HG03558 (cell line): Measurements from ENCODE around the gene MAP2K7.
"Not testable (repeated sequence)": the region's sequence is repeated elsewhere in the genome, so short reads cannot be mapped to it uniquely, and the experiment has no call there.

Experiments
- ATAC-seq: cut with Tn5 transposase; IDR thresholded peaks from one replicate; pipeline ENCODE4 v1.9.1; 2021; ENCODE audit warnings: moderate number of reproducible peaks; ENCODE audit not compliant: unreplicated experiment; ENCODE audit errors: extremely low read depth

The MAP2K7 gene

DNA sequence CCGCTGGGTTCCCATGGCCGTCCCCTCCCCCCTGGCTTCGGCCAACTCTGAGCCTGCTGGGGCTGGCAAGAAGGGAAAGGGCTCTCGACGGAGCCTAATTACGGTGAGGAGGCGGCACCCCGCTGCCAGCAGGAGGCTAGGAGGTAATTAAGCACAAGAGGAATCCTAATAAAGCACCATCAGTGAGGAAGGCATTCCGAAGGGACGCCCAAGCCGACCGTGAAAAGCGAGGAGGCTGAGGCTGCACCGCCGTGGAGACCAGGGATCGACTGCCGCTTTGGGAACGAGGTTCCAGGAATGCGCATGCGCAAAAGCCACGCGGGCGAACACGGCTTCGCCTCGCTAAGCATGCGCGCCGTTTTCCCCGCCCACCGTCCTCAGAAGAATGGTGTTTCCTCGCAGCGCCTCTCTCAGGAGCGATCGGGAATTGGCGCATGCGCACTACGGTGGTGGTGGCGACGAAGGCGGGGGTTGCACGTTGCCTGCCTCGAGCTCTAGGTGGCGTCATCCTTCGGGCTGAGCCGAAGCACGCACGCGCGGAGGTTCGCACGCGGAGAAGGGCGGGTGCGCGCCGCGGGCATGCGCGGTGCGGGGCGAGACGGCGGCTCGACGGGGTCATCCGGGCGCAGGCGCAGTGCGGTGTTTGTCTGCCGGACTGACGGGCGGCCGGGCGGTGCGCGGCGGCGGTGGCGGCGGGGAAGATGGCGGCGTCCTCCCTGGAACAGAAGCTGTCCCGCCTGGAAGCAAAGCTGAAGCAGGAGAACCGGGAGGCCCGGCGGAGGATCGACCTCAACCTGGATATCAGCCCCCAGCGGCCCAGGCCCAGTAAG lies at the start of gene MAP2K7:
Gene MAP2K7 (plus strand): TSS at position 634 of the 830 bp plus-strand sequence. CDS start 68 bp downstream, at position 702.
- peak; percentile 80 for ATAC-seq

DNA sequence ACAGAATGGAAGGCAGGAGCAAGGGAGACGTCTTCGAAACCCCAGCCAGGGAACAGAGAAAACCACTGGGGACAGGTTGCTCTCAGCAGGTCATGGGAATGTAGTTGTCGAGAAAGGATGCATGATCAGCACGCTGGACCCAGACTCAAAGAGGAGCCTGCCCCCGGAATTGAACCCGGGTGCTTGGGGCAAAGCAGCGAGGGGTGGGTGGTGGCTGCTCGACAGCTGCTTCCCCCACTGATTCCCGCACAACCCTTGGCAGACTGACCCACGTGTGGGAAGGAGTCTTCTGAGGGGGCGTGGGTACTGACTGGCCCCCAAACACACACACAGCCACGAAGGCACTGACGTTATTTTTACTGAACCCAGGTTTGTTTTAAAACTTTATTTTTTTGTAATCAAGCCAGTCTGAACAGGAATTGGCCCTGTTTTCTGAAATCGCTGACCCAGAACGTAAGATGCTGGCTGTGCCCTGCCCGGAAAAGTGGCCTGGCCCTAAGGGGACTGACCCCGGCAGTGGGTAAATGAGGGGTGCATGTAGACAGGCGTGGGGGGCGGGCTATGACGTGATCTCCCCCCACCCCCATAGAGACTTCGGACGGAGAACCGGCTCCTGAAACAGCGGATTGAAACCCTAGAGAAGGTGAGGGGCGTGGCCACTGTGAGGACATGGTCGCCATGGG lies 48.1 kb upstream of the MAP2K7 start:
- no peak for ATAC-seq

DNA sequence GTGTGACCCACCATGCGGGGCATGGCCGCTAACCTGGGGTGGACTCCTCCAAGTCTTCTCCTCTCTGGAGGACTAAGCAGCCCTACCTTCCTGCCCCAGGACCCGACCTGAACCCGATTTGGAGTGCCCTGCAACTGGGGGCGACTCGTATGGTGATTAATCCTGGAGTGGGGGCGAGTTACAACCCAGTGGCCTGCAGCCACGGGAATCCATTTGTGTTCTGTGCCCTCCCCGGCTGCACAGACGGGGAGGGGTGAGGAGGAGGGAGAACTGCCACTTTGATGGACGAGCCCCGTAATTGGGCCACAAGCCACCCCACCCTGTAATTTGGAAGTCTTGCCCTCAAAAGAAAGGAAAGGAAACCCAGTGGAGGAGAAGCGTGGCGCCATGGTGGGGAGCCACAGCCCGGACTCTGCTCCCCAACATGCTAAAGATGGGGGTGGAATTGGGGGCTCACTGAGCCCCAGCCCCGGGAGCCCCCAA lies 47.5 kb upstream of the MAP2K7 start:
- ATAC-seq = no peak

- ATAC-seq = no peak
Measured at GRCh38 chr19:7856679-7857663, 46.7 kb upstream of the MAP2K7 start.

DNA sequence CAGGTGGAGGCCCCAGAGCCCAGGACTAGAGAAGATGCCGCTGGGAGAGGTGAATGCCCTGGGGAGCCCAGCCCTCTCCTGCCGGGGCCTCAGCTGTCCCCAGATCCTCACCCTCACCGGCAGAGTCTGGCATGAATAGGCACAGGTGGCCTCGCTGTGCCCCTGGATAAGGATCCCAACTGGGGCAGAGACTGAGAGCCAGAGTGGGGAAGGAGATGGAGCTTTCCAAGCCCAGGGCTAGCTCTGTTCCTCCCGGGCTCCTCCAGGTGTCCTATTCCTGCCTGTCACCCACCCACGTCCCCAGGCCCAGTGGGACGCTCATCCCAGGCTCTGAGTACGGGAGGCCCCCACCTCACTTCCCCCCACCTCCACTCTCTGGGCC lies 46.0 kb upstream of the MAP2K7 start:
- ATAC-seq = no peak

GRCh38 chr19:7858109-7858770 lies 45.4 kb upstream of the MAP2K7 start:
- ATAC-seq = no peak

GRCh38 chr19:7859087-7859486 lies 44.6 kb upstream of the MAP2K7 start:
- ATAC-seq = not testable (repeated sequence)

DNA sequence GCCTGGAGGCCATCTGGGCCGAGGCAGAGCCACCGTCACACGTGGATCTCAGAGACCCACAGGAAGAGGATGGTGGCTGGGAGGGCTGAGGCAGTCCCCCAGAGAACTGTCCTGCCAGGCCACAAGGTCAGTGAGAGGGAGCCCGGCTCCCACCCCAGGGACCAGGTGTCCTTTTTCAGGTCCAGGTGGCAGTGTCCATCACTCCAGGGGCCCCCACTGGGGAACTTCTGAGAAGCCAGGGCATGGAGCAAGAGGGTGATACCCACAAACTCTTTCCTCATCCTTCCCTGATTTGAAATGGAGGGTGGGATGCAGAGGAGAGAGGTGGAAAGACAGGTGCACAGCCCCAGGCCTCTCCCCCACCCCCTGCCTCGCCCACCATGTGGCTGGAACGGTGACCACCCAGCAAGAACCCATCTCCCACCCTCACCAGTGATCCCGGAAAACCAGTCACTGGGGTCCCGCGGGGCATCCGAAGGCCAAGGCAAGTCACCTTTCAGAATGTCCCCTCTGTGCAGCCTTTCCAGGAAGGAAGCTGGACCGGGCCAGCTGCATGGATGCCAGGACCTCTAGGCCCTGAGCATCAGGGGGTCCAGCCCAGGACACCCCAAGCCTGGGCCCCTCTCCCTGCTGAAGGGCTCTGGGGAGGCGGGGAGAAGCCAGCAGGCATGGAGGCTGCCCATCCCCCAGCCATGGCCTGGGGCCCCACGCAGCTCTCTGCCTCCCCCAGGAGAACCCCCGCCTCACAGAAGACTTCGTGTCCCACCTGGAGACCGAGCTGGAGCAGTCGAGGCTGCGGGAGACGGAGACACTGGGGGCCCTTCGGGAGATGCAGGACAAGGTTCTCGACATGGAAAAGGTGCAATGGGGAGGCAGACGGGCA lies 43.6 kb upstream of the MAP2K7 start:
- ATAC-seq = no peak

GRCh38 chr19:7860714-7861618 lies 42.7 kb upstream of the MAP2K7 start:
- no peak for ATAC-seq

GRCh38 chr19:7861619-7862412 lies 41.9 kb upstream of the MAP2K7 start:
- ATAC-seq = no peak

- ATAC-seq = no peak
Measured at GRCh38 chr19:7862413-7862951, 41.2 kb upstream of the MAP2K7 start.

DNA sequence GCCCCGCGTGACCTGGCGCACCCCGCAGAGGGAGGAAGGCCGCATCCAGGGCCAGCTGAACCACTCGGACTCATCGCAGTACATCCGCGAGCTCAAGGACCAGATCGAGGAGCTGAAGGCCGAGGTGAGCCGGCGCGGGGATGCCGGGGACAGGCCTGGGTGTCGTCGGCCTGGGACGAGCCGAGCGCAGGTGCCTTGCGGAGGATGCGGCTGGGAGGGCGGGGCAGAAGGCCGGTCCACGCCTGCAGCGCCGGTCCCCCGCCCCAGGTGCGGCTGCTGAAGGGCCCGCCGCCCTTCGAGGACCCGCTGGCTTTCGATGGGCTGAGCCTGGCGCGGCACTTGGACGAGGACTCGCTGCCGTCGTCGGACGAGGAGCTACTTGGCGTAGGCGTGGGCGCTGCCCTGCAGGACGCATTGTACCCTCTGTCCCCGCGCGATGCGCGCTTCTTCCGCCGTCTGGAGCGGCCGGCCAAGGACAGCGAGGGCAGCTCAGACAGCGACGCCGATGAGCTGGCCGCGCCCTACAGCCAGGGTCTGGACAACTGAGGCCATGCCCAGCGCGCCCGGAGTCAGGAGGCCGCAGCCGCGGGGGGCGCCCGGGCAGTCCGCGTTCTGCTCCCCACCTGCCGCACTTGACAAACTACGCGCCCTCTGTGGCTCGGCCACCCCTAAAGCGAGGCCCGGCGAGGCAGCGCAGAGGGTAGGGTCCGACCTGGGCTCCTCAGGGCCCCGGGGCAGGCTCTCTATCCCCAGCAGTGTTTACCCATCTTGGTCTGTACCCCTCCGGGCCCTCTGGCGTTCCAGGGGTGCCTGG lies 40.3 kb upstream of the MAP2K7 start:
- ATAC-seq = no peak

DNA sequence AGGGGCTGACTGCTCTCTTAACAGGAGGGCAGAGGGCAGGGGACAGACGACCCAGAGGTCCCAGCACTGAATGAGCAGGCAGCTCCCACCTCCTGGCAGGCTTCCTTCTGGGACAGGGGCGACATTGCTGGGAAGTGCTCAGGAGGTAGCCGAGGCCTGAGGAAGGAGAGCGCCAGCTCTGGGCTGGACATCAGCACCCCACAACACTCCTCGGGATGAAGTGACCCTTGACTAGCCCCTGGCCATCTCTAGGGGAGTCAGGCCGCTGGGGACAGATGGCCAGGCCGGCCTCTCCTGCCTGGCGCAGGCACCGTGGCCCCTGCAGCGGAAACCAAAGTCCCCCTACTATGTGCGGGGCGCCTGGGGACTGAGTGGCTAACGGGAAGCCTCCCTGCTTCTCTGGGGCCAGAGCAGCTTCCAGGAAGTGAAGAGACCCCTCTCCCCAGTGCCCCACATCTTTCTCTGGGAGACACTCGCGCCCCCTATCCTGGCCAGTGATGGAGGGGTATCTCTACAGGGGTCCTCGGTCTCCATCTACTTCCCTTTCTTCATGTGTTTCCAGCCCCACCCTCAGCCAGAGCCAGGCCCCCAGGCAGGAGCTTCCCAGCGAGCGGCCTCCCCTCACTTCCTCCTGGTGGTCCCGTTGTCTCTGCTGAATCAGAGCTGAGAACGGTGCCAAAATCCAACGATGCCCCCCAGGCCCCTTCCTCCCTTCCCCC lies 39.5 kb upstream of the MAP2K7 start:
- ATAC-seq = no peak

- no peak for ATAC-seq
Measured at GRCh38 chr19:7864690-7865074, 39.0 kb upstream of the MAP2K7 start.

GRCh38 chr19:7865262-7865911 lies 38.3 kb upstream of the MAP2K7 start:
- ATAC-seq = no peak
